Activated T-helper 1 cell treated with Interleukin-2 at 50 U/mL for 16 hours (primary cell): Measurements from ENCODE around the gene C5orf47.
"Not testable (repeated sequence)": the region's sequence is repeated elsewhere in the genome, so short reads cannot be mapped to it uniquely, and the experiment has no call there.

Source experiments
- DNase-seq: peaks from one replicate; pipeline ENCODE4 v3.0.0-alpha.2; 2020; ENCODE audit warnings: low read depth

The C5orf47 gene

DNA sequence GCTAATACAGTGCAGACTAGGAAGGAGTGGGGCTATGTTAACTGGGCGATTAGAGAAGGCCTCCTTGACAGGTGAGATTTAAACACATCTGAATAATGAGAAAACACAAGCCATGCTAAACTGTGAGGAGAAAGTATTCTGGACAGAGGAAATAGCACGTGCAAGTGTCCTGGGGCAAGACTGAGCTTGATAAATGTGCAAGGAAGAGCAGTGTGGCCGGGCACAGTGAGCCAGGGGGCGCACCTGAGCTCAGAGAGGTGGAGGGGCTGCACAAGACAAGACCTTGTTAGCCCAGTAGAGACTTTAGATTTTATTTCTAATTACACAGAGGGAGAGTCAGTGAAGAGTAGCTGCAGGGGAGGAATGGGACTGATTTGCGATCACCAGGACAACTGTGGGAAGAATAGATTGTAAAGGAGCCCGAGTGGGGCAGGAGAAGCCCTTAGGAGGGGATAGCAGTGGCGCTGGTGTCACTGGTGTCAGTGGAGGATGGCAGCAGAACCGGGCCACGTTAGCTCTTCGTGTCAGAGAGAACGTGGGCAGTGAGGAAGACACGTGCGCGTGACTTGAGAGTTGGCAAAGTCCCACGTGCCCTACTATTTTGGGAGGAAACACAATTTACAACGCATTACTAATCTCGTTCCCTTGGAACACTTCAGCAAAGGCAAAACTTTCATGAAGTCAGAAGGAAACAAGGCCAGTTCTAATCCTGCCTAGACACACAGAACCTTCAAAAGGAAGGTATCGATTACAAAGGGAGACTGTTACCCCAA, 17.9 kb upstream of the C5orf47 start:
- DNase-seq: no peak

- no peak for DNase-seq
These were observed 17.2 kb upstream of the C5orf47 start for GRCh38 chr5:173971681-173972345.

GRCh38 chr5:173972607-173972924, 16.4 kb upstream of the C5orf47 start:
- DNase-seq: no peak

- peak; percentile 50 for DNase-seq
These were observed 15.9 kb upstream of the C5orf47 start for GRCh38 chr5:173972925-173973615.

DNA sequence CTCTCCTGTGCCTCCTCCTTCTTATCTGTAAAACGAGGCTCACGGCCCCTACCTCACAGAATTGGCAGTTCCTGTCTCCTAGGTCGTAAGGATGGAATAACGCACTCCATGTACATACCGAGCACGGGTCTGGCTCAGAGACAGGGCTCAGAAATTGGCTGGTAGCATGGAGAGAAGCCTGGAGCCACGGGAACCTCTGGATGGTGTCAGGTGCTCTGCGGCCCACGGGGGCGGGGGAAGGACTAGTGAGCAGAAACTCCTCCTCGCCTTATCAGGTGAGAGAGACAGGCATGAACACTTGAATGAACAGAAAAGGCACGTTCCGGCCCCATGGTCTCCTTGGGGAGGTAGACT, 15.4 kb upstream of the C5orf47 start:
- no peak for DNase-seq

- no peak for DNase-seq
These were observed 14.2 kb upstream of the C5orf47 start for GRCh38 chr5:173974688-173975239.

DNA sequence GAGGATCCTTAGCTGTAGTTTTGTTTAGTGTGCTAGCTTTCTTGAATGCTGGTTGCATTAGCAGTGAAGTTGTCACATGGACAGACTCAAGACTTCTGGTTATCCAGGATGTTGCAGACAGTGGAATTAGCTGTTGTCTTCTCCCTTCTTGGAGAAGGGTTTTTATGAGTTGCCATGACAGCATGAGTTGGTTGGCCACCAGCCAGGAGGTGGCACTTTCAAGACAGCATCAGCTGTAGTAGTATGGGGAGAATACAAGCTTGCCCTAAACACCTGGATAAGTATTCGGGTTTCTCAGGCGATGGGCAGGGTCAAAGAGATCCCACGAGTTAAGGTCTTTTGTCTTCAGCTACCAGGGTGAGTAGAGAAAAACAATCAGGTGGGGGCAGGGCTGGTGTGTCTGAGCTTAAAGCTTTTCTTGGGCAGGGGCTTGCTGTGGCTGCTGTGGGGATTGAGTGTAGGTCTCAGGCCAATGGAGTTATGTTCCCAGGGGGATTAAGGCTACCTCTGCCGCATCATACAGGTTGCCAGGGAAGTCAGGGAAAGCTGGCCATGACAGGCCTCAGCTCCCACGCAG, 7.7 kb upstream of the C5orf47 start:
- no peak for DNase-seq

GRCh38 chr5:173984218-173984617, 4.8 kb upstream of the C5orf47 start:
- no peak for DNase-seq

DNA sequence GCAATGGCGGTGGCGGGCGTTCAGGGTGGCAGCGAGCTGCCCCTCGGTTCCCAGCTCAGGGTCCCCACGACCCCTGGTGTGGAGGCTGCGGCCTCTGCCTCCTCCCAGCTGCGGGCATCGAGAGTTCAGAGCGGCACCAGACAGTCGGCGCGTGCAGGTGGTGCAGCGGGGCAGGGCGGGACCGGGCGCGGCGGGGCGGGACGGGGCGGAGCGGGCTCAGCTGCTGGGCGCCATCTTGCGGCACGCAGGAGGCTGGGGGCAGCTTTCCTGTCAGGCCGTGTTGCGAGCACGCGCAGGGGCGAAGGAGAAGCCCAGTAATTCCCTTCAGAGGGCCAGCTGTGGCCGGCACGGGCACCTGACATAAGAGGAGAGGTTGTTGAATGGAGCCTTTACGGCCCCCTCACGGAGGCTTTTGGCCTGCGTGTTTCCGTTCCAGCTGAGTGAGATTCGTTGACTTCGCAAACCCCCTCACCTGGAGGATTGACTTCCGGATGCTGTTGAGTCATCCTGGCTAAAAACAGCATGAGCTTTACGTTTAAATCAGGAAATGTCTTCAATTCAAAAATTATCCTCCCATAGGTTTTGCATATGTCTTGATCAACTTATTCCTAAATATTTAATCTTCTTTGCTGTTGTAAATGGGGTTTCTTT, 587 bp downstream of the C5orf47 start:
- no peak for DNase-seq

- DNase-seq: no peak
These were observed 8.4 kb downstream of the C5orf47 start for GRCh38 chr5:173997331-173997730.

DNA sequence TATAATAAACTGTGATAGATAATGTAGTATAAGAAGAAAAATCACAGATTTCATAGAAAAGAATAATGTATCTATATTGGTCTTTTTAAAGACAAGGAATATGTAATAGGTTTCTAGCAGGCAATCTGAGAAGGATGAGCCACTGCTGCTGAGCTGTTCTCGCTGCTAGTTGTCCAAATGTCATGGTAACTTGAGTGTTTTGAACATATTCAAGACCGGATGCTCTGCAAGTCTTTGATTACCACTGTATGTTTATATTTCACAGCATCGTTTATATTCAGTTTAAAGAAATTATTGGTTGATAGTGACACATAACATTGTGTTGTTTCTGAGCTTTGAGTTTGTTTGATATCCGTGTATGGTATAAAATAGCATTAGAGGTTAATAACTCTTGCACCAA, 9.6 kb downstream of the C5orf47 start:
- no peak for DNase-seq

GRCh38 chr5:174000076-174000475, 11.1 kb downstream of the C5orf47 start:
- DNase-seq: no peak

DNA sequence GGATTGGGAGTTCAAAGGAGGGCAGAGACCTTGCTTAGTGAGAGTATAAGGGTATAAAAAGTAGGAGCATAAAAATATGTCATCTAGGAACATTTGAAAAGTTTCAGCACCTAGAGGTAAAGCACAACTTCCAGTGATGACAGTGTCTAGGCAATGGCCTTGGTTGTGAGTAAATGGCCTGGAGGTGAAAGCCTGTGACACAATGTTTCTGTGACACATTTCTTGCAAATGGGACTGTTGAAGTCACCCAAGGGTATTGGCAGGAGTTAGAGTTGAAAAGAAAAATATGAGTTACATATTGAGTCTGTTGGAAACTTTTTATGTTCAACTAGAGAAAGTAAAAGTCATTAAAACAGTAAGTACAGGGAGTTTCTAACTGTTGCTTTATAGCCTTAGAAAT, 14.8 kb downstream of the C5orf47 start:
- DNase-seq: no peak

DNA sequence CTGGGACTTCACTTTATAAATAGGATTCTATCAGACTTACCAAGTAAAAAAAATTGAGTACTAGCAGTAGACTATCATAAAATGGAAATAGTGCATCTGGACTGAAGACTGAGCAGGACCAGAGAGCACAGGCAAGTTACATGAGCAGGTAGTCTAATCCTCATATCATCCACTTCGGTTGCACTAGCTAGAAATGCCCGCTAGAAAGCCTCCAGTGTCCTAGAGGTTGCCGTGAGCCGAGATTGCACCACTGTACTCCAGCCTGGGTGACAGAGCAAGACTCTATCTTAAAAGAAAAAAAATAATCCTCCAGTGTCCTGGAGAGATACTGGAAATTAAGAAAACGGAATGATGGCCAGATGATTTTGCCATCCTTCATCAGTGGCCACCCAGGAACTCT, 20.0 kb downstream of the C5orf47 start:
- no peak for DNase-seq

GRCh38 chr5:174010365-174010764, 21.4 kb downstream of the C5orf47 start:
- no peak for DNase-seq

- DNase-seq: no peak
These were observed 22.5 kb downstream of the C5orf47 start for GRCh38 chr5:174011441-174011840.

DNA sequence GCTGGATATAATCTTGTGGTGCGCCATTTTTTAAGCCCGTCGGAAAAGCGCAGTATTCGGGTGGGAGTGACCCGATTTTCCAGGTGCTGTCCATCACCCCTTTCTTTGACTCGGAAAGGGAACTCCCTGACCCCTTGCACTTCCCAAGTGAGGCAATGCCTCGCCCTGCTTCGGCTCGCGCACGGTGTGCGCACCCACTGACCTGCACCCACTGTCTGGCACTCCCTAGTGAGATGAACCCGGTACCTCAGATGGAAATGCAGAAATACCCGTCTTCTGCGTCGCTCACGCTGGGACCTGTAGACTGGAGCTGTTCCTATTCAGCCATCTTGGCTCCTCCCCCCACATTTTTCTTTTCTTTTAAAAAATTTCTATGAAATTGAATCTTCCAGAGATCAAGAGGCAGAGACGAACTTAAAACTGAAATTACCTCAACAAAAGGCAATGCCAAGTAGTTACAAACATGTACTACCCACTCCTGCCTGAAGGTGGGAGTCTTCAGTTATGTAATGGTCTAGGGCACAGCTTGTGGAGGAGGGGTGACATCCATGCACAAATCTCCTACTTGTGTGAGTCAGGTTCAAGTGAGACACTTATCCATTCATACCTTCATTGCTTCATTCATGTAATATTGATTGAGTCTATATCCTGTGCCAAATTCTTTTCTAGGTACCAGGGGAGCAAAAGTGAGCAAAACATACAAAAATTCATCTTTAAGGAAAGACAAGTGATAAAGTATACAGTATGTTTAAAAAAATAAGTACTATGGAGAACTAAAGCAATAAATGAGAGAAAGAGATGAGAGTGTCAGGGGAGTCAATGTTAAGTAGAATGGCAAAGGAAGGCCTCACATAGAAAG, 31.3 kb downstream of the C5orf47 start:
- DNase-seq: not testable (repeated sequence)

DNA sequence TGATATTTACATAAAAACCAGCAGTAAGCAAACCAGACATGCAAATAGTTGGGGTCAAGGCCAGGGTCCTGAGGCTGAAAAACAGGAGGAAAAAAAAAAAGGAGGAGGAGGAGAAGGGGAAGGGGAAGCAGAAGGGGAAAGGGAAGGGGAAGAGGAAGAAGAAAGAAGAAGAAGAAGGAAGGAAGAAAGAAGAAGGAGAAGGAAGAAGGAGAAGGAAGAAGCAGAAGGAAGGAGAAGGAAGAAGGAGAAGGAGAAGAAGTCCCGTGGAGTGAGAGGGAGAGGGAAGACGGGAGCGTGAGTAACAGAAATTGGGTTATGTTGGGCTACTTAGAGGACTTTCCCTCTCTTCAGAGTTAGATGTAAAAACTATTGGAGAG, 31.9 kb downstream of the C5orf47 start:
- DNase-seq: no peak

DNA sequence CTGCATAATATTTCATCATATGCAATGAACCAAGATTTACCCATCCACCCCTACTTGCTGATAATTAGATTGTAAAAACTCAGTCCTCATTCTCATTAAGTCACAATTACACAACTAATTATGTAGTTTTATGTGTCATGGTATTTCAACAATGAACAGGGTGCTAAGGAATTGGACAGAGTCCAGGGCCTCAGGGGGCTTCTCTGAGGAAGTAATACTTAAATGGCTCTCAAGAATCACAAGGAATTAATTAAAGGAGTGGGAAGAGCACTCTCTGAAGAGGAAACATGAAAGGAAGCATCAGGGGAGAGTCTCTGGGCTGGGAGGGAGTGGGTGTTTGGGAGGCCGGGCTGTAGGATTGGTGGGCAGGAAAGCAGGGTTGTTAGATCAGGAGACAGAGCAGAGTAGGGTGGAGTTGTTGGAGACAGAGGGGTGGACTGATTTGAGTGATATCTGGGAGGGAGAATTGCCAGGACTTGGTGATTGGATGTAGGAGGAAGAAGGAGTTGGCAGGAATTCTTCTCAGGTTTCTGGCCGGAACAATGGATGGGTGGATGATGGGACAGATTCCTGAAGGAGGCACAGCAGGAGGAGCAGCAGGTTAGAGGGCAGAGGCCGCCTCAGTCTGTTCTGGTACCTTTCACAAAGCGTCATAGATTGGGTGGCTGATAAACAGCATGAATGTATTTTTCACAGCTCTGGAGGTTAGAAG, 33.6 kb downstream of the C5orf47 start:
- DNase-seq: no peak

DNA sequence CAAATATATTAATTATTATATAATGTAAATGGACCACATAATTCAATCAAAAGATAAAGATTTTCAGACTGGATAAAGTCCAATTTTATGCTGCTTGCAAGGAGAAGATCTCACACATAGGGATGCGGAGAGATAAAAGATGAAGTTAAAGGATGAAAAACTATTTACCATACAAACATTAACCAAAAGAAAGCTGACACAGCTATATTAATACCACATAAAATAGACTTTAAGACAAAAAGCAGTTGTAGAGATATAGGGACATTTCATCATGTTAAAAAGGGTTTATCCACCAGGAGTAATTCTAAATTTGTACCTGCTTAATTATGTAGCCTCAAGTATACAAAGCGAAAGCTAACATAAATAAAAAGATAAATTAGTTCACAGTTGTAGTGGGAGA, 41.3 kb downstream of the C5orf47 start:
- no peak for DNase-seq
